ENCODE data around the gene NHERF1. TPM values are rescaled to one million over a fixed set of nuclear protein-coding genes. Genes with fewer than 3 reads are reported as not detected.

Gene NHERF1
- total RNA-seq, 1 experiment from 2014 or later: 218 TPM

DNA sequence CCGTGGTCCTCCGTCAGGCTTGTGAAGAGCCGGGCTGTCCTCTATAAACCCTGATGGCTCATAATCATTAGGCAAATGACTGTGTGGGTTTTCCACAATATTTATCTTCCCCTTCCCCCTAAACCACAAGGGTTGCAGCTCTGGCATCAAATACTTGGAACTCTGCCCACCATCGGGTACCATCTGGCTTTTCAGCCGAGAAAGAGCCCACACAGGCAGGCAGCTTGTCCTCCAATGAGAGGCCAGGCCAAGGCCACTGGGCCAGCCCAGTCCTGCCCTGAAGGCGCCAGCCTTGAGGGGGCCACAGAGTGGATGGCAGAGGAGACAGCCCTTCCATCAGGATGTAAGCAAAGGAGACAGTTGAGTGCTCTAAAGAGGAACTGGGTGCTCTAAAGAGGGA is 59.5 kb downstream of the NHERF1 start:
- Mint-ChIP-seq H3K27ac (ENCODE audit: unreplicated experiment) (no peak overlapping the region), H3K4me1 (ENCODE audit: low read depth, unreplicated experiment) (no peaks in the 10 kb centered on the region), H3K27me3 (ENCODE audit: insufficient read depth, unreplicated experiment) (no peaks in the 10 kb centered on the region), H3K9me3 (ENCODE audit: unreplicated experiment) (no peaks in the 10 kb centered on the region), H3K4me3 (ENCODE audit: unreplicated experiment) (no peak overlapping the region), H3K36me3 (ENCODE audit: insufficient read depth, unreplicated experiment) (no peaks in the 10 kb centered on the region)
- intact Hi-C loops (cut with micrococcal nuclease; ENCODE audit: unreplicated experiment): no loop called here
- TF ChIP-seq, protein P1, sequence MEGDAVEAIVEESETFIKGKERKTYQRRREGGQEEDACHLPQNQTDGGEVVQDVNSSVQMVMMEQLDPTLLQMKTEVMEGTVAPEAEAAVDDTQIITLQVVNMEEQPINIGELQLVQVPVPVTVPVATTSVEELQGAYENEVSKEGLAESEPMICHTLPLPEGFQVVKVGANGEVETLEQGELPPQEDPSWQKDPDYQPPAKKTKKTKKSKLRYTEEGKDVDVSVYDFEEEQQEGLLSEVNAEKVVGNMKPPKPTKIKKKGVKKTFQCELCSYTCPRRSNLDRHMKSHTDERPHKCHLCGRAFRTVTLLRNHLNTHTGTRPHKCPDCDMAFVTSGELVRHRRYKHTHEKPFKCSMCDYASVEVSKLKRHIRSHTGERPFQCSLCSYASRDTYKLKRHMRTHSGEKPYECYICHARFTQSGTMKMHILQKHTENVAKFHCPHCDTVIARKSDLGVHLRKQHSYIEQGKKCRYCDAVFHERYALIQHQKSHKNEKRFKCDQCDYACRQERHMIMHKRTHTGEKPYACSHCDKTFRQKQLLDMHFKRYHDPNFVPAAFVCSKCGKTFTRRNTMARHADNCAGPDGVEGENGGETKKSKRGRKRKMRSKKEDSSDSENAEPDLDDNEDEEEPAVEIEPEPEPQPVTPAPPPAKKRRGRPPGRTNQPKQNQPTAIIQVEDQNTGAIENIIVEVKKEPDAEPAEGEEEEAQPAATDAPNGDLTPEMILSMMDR (IDR thresholded peaks at IDR 0.05; ENCODE audit: insufficient read depth in 1 of 2, low read depth in 1 of 2, low read length in 1 of 2, severe bottlenecking in 1 of 2, unreplicated experiment in 1 of 2): no peak
- H3K27me3 ChIP-seq (replicated peaks; ENCODE audit: control insufficient read depth, insufficient read depth, low read length): no peaks in the 10 kb centered on the region
- no peak for DNase-seq
- 0 out of 2 replicates have a peak, but pooled peaks cover 1% of the 10 kb centered on the region for H3K36me3 ChIP-seq (ENCODE audit: control insufficient read depth, insufficient read depth, low read length)
- H3K4me1 ChIP-seq: no peaks in the 10 kb centered on the region
- no TSS peak for BruUV-seq (replicated peaks)
- H3K4me3 ChIP-seq (ENCODE audit: low read depth, low read length): no peak overlapping the region
- no peaks in the 10 kb centered on the region for H3K9me3 ChIP-seq
- ChIA-PET CTCF (interaction anchor here (0.5 to 1.7 kb wide), 2 partner anchors 70 to 71 kb away, joined by 3 to 5 read pairs; partner anchors contain the start of gene RAB37), POLR2A (no interaction called here)

DNA sequence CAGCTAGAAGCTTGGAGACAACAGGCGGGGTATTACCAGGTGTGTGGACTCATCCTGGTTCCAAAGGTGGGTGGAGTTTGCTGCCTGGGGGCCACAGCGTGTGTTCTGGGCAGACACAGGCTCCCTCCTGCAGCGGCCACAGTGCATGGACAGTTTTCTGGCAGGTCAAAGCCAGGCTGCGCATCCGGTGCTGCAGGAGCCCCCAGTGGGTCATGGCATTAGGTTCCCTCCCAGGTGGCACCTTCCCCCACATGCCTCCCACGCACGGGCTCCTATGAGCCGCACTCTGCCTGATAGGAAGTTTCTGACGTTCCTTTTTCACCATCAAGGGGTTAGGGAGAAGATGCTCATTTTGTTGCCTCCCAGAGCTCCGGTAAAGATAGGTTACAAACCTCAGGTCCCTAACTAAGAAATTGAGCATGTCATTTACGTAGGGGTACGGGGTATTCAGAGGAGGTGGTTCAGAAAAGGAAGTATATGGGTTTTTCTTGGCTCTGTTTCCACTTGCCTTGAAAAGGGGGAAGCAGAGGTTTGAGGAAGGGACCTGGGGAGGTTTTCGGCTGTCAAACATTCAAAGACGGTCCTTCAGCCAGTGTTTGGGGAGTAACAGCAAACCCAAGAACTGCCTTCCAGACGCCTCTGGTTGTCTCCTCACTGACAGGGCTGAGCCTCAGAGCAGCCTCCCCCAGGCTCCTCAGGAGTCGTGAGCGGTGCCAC is 60.4 kb downstream of the NHERF1 start:
- POLR2A ChIA-PET: no interaction called here
- no peaks in the 10 kb centered on the region for H3K9me3 ChIP-seq
- Mint-ChIP-seq H3K36me3 (ENCODE audit: insufficient read depth, unreplicated experiment) (no peaks in the 10 kb centered on the region), H3K9me3 (ENCODE audit: unreplicated experiment) (no peaks in the 10 kb centered on the region), H3K27me3 (ENCODE audit: insufficient read depth, unreplicated experiment) (no peaks in the 10 kb centered on the region), H3K4me1 (ENCODE audit: low read depth, unreplicated experiment) (no peaks in the 10 kb centered on the region), H3K4me3 (ENCODE audit: unreplicated experiment) (no peak overlapping the region), H3K27ac (ENCODE audit: unreplicated experiment) (no peak overlapping the region)
- no peaks in the 10 kb centered on the region for H3K4me1 ChIP-seq
- no peak overlapping the region for H3K4me3 ChIP-seq (ENCODE audit: low read depth, low read length)
- intact Hi-C loops (cut with micrococcal nuclease; ENCODE audit: unreplicated experiment): no loop called here
- BruUV-seq (replicated peaks): no TSS peak
- CTCF ChIA-PET: no interaction called here
- H3K36me3 ChIP-seq (ENCODE audit: control insufficient read depth, insufficient read depth, low read length): 0 out of 2 replicates have a peak, but pooled peaks cover 1% of the 10 kb centered on the region
- no peaks in the 10 kb centered on the region for H3K27me3 ChIP-seq (replicated peaks; ENCODE audit: control insufficient read depth, insufficient read depth, low read length)
- TF ChIP-seq, protein P1 (IDR thresholded peaks at IDR 0.05; ENCODE audit: insufficient read depth in 1 of 2, low read depth in 1 of 2, low read length in 1 of 2, severe bottlenecking in 1 of 2, unreplicated experiment in 1 of 2): no peak
- no peak for DNase-seq

DNA sequence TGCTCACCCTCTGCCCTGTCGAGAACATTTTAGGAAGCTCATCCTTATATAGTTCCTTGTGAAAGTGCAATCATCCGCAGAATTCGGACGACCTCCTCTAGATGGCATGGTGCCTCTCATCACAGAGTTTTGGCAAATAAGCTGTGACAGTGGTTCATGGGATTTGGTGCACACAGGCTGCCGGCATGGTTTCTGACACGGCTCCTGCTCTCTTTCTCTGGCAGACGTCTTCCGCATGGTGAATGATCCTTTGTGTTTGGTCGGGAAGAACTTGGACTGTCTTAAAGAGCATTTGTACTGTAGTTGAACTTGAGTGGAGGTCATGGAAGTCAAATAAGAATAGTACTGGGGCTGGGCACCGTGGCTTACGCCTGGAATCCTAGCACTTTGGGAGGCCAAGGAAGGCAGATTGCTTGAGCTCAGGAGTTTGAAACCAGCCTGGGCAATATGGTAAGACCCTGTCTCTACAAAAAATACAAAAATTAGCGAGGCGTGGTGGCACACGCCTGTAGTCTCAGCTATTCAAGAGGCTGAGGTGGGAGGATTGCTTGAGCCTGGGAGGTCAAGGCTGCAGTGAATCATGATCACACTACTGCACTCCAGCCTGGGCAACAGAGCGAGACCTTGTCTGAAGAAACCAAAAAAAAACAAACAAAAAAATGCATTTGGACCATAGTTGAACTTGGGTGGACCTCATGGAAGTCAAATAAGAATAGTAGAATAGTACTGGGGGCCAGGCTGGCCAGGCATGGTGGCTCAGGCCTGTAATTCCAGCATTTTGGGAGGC is 62.5 kb downstream of the NHERF1 start:
- Mint-ChIP-seq H3K27ac (ENCODE audit: unreplicated experiment) (no peak overlapping the region), H3K9me3 (ENCODE audit: unreplicated experiment) (no peaks in the 10 kb centered on the region), H3K4me3 (ENCODE audit: unreplicated experiment) (no peak overlapping the region), H3K27me3 (ENCODE audit: insufficient read depth, unreplicated experiment) (no peaks in the 10 kb centered on the region), H3K36me3 (ENCODE audit: insufficient read depth, unreplicated experiment) (no peaks in the 10 kb centered on the region), H3K4me1 (ENCODE audit: low read depth, unreplicated experiment) (no peaks in the 10 kb centered on the region)
- CTCF ChIA-PET: interaction anchor here (0.7 kb wide), 1 partner anchor 32 kb away, joined by 3 read pairs; no protein-coding TSS in a partner anchor
- Histone ChIP-seq H3K4me3 (ENCODE audit: low read depth, low read length) (no peak overlapping the region), H3K4me1 (no peaks in the 10 kb centered on the region), H3K27me3 (replicated peaks; ENCODE audit: control insufficient read depth, insufficient read depth, low read length) (no peaks in the 10 kb centered on the region), H3K36me3 (ENCODE audit: control insufficient read depth, insufficient read depth, low read length) (no peaks in the 10 kb centered on the region), H3K9me3 (no peaks in the 10 kb centered on the region)
- intact Hi-C loops (cut with micrococcal nuclease; ENCODE audit: unreplicated experiment): no loop called here
- no TSS peak for BruUV-seq (replicated peaks)
- POLR2A ChIA-PET: no interaction called here
- DNase-seq: no peak
- TF ChIP-seq, protein P1 (IDR thresholded peaks at IDR 0.05; ENCODE audit: insufficient read depth in 1 of 2, low read depth in 1 of 2, low read length in 1 of 2, severe bottlenecking in 1 of 2, unreplicated experiment in 1 of 2): no peak
